WTC11 (cell line): ENCODE data around the gene MYG1. TPM values are rescaled to one million over a fixed set of nuclear protein-coding genes. Genes with fewer than 3 reads are reported as not detected.
A peak's percentile ranks its signal among the peaks of the same experiment; 100 is the strongest.

Source experiments
- CBFB ChIP-seq: sonication (generic); formaldehyde crosslinking; IDR thresholded peaks from 2 replicates; pipeline ENCODE4 v1.8.1; 2022; ENCODE audit warnings: mild to moderate bottlenecking, low read depth, missing genetic modification reagents
- E2F1 ChIP-seq: sonication (generic); formaldehyde crosslinking; IDR thresholded peaks from 2 replicates; pipeline ENCODE4 v1.8.0; 2022; ENCODE audit warnings: mild to moderate bottlenecking, missing genetic modification reagents
- GABPB1 ChIP-seq: sonication (generic); formaldehyde crosslinking; IDR thresholded peaks from 2 replicates; pipeline ENCODE4 v1.8.1; 2023; ENCODE audit warnings: mild to moderate bottlenecking, missing genetic modification reagents
- MYBL2 ChIP-seq: sonication (generic); formaldehyde crosslinking; IDR thresholded peaks from 2 replicates; pipeline ENCODE4 v1.8.1; 2023; ENCODE audit warnings: mild to moderate bottlenecking, moderate library complexity, missing genetic modification reagents
- NFE2L1 ChIP-seq: sonication (generic); formaldehyde crosslinking; IDR thresholded peaks from 2 replicates; pipeline ENCODE4 v1.8.1; 2023; ENCODE audit warnings: missing genetic modification reagents
- NR2C2 ChIP-seq: sonication (generic); formaldehyde crosslinking; IDR thresholded peaks from 2 replicates; pipeline ENCODE4 v1.8.0; 2022; ENCODE audit warnings: mild to moderate bottlenecking, missing genetic modification reagents
- NR3C1 ChIP-seq: sonication (generic); formaldehyde crosslinking; conservative IDR thresholded peaks from 2 replicates; pipeline ENCODE4 v1.8.1; 2023; ENCODE audit warnings: low read depth, mild to moderate bottlenecking, missing genetic modification reagents
- OVOL2 ChIP-seq: fragments of 250-450 bp; sonication (Bioruptor Pico); IDR thresholded peaks from 2 replicates; pipeline ENCODE4 v1.9.0; 2021; ENCODE audit warnings: mild to moderate bottlenecking, borderline replicate concordance
- SP1 ChIP-seq: sonication (generic); formaldehyde crosslinking; conservative IDR thresholded peaks from 2 replicates; pipeline ENCODE4 v1.8.1; 2022; ENCODE audit warnings: missing genetic modification reagents
- TEAD1 ChIP-seq: sonication (generic); formaldehyde crosslinking; IDR thresholded peaks from 2 replicates; pipeline ENCODE4 v1.8.0; 2022; ENCODE audit warnings: mild to moderate bottlenecking, missing genetic modification reagents
- USF1 ChIP-seq: sonication (generic); formaldehyde crosslinking; IDR thresholded peaks from 2 replicates; pipeline ENCODE4 v1.8.0; 2022; ENCODE audit warnings: mild to moderate bottlenecking, missing genetic modification reagents
- ZBTB43 ChIP-seq: sonication (generic); formaldehyde crosslinking; IDR thresholded peaks from 2 replicates; pipeline ENCODE4 v1.8.1; 2023; ENCODE audit warnings: mild to moderate bottlenecking, missing genetic modification reagents
- ZMAT4 ChIP-seq: fragments of 250-450 bp; sonication (Bioruptor Pico); IDR thresholded peaks from 2 replicates; pipeline ENCODE4 v1.9.0; 2021; ENCODE audit warnings: mild to moderate bottlenecking
- ZNF232 ChIP-seq: sonication (generic); formaldehyde crosslinking; IDR thresholded peaks from 2 replicates; pipeline ENCODE4 v1.8.0; 2022; ENCODE audit warnings: mild to moderate bottlenecking, missing genetic modification reagents
- ZNF281 ChIP-seq: sonication (generic); formaldehyde crosslinking; IDR thresholded peaks from 2 replicates; pipeline ENCODE4 v1.8.0; 2023; ENCODE audit warnings: mild to moderate bottlenecking, missing genetic modification reagents
- total RNA-seq: library from RNA; stranded (reverse); gene quantifications from 3 replicates; pipeline ENCODE4 v1.2.3, GENCODE V29; 2021
- TF ChIP-seq, protein P1 (sequence below): fragments of 250-450 bp; sonication (Bioruptor Pico); IDR thresholded peaks from 2 replicates; pipeline ENCODE4 v1.9.0; 2021; ENCODE audit warnings: mild to moderate bottlenecking, borderline replicate concordance
- TF ChIP-seq, protein P2 (sequence below): sonication (generic); formaldehyde crosslinking; IDR thresholded peaks from 2 replicates; pipeline ENCODE4 v1.8.1; 2022; ENCODE audit warnings: low read depth, mild to moderate bottlenecking, moderate library complexity, missing genetic modification reagents, borderline replicate concordance
- TF ChIP-seq, protein P3 (sequence below): sonication (generic); formaldehyde crosslinking; IDR thresholded peaks from 2 replicates; pipeline ENCODE4 v1.8.0; 2023; ENCODE audit warnings: missing genetic modification reagents, mild to moderate bottlenecking, borderline replicate concordance
- TF ChIP-seq, protein P4 (sequence below): sonication (generic); formaldehyde crosslinking; IDR thresholded peaks from 2 replicates; pipeline ENCODE4 v1.8.1; 2022; ENCODE audit warnings: missing genetic modification reagents, borderline replicate concordance

The MYG1 gene
- total RNA-seq, 1 experiment from 2014 or later, result 93.1 TPM

- TF ChIP-seq, protein P1, sequence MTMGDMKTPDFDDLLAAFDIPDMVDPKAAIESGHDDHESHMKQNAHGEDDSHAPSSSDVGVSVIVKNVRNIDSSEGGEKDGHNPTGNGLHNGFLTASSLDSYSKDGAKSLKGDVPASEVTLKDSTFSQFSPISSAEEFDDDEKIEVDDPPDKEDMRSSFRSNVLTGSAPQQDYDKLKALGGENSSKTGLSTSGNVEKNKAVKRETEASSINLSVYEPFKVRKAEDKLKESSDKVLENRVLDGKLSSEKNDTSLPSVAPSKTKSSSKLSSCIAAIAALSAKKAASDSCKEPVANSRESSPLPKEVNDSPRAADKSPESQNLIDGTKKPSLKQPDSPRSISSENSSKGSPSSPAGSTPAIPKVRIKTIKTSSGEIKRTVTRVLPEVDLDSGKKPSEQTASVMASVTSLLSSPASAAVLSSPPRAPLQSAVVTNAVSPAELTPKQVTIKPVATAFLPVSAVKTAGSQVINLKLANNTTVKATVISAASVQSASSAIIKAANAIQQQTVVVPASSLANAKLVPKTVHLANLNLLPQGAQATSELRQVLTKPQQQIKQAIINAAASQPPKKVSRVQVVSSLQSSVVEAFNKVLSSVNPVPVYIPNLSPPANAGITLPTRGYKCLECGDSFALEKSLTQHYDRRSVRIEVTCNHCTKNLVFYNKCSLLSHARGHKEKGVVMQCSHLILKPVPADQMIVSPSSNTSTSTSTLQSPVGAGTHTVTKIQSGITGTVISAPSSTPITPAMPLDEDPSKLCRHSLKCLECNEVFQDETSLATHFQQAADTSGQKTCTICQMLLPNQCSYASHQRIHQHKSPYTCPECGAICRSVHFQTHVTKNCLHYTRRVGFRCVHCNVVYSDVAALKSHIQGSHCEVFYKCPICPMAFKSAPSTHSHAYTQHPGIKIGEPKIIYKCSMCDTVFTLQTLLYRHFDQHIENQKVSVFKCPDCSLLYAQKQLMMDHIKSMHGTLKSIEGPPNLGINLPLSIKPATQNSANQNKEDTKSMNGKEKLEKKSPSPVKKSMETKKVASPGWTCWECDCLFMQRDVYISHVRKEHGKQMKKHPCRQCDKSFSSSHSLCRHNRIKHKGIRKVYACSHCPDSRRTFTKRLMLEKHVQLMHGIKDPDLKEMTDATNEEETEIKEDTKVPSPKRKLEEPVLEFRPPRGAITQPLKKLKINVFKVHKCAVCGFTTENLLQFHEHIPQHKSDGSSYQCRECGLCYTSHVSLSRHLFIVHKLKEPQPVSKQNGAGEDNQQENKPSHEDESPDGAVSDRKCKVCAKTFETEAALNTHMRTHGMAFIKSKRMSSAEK (CRISPR knock-in tag), result no peak
- no peak for TF ChIP-seq OVOL2 (CRISPR knock-in tag)
- peak; percentile 85 for TF ChIP-seq GABPB1
- TF ChIP-seq TEAD1 (CRISPR knock-in tag), result peak; percentile 71; the same call in 1 of the 2 replicates
- TF ChIP-seq, protein P2, sequence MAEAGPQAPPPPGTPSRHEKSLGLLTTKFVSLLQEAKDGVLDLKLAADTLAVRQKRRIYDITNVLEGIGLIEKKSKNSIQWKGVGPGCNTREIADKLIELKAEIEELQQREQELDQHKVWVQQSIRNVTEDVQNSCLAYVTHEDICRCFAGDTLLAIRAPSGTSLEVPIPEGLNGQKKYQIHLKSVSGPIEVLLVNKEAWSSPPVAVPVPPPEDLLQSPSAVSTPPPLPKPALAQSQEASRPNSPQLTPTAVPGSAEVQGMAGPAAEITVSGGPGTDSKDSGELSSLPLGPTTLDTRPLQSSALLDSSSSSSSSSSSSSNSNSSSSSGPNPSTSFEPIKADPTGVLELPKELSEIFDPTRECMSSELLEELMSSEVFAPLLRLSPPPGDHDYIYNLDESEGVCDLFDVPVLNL (CRISPR knock-in tag), result peak; percentile 67; the same call in 1 of the 2 replicates
- TF ChIP-seq MYBL2, result peak; percentile 72
- peak; percentile 87 for TF ChIP-seq NFE2L1 (CRISPR knock-in tag)
- peak; percentile 58; the same call in 1 of the 2 replicates for TF ChIP-seq USF1 (CRISPR knock-in tag)
- TF ChIP-seq, protein P3, sequence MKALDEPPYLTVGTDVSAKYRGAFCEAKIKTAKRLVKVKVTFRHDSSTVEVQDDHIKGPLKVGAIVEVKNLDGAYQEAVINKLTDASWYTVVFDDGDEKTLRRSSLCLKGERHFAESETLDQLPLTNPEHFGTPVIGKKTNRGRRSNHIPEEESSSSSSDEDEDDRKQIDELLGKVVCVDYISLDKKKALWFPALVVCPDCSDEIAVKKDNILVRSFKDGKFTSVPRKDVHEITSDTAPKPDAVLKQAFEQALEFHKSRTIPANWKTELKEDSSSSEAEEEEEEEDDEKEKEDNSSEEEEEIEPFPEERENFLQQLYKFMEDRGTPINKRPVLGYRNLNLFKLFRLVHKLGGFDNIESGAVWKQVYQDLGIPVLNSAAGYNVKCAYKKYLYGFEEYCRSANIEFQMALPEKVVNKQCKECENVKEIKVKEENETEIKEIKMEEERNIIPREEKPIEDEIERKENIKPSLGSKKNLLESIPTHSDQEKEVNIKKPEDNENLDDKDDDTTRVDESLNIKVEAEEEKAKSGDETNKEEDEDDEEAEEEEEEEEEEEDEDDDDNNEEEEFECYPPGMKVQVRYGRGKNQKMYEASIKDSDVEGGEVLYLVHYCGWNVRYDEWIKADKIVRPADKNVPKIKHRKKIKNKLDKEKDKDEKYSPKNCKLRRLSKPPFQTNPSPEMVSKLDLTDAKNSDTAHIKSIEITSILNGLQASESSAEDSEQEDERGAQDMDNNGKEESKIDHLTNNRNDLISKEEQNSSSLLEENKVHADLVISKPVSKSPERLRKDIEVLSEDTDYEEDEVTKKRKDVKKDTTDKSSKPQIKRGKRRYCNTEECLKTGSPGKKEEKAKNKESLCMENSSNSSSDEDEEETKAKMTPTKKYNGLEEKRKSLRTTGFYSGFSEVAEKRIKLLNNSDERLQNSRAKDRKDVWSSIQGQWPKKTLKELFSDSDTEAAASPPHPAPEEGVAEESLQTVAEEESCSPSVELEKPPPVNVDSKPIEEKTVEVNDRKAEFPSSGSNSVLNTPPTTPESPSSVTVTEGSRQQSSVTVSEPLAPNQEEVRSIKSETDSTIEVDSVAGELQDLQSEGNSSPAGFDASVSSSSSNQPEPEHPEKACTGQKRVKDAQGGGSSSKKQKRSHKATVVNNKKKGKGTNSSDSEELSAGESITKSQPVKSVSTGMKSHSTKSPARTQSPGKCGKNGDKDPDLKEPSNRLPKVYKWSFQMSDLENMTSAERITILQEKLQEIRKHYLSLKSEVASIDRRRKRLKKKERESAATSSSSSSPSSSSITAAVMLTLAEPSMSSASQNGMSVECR (CRISPR knock-in tag), result peak; percentile 97
- TF ChIP-seq E2F1 (CRISPR knock-in tag), result no peak
- TF ChIP-seq ZNF281 (CRISPR knock-in tag), result no peak
- peak; percentile 40; the same call in 1 of the 2 replicates for TF ChIP-seq CBFB (CRISPR knock-in tag)
- TF ChIP-seq ZNF232 (CRISPR knock-in tag), result peak; percentile 79; the same call in 1 of the 2 replicates
- TF ChIP-seq NR3C1, result 0 out of 2 replicates have a peak, but pooled peaks have one; percentile 34
- peak; percentile 95 for TF ChIP-seq NR2C2 (CRISPR knock-in tag)
- TF ChIP-seq, protein P4, sequence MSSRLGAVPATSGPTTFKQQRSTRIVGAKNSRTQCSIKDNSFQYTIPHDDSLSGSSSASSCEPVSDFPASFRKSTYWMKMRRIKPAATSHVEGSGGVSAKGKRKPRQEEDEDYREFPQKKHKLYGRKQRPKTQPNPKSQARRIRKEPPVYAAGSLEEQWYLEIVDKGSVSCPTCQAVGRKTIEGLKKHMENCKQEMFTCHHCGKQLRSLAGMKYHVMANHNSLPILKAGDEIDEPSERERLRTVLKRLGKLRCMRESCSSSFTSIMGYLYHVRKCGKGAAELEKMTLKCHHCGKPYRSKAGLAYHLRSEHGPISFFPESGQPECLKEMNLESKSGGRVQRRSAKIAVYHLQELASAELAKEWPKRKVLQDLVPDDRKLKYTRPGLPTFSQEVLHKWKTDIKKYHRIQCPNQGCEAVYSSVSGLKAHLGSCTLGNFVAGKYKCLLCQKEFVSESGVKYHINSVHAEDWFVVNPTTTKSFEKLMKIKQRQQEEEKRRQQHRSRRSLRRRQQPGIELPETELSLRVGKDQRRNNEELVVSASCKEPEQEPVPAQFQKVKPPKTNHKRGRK, result no peak
- peak; percentile 77; the same call in 1 of the 2 replicates for TF ChIP-seq ZBTB43 (CRISPR knock-in tag)
- TF ChIP-seq ZMAT4, result 0 out of 2 replicates have a peak, but pooled peaks have one; percentile 33
- peak; percentile 88 for TF ChIP-seq SP1
Measured at GRCh38 chr12:53299454-53300180, at the start of gene MYG1 (continued).
